ENCODE data around the gene CACNA2D3.

GRCh38 chr3:54434756-54435155 is 312.4 kb downstream of the CACNA2D3 start:
- TF ChIP-seq CTCF (IDR thresholded peaks at IDR 0.05): no peak
- no peak for TF ChIP-seq POLR2A (IDR thresholded peaks at IDR 0.05)
